Measurements from ENCODE around the gene DLAT.
"Not testable (repeated sequence)": the region's sequence is repeated elsewhere in the genome, so short reads cannot be mapped to it uniquely, and the experiment has no call there.

DLAT gene

DNA sequence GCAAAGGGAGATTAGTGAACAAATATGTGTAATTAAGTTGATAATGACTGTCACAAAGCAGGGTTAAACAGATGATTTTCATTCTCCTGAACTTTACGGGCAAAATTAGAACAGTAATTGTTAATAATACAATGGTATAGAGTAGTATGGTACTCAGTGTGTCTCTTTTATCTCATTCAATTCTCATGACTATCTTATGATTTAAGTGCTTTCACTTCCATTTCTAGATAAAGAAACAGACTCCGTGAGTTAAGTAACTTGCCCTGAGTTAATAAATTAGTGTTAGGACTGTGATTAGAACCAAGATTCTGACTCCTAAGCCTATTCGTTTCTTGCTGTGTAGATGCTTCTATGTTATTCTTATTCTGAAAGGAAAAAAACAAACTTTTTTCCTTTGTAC, 26.6 kb downstream of the DLAT start:
- no peaks in the 10 kb centered on the region for H3K9me3 ChIP-seq (ENCODE audit: control insufficient read depth in 1 of 2, low read length in 2 of 2)
- H3K4me3 ChIP-seq (ENCODE audit: low read depth in 1 of 2, low read length in 2 of 2): no peak overlapping the region
- no peaks in the 10 kb centered on the region for H3K27me3 ChIP-seq (ENCODE audit: low read depth, low read length)
- peaks cover 23 to 54% of the 10 kb centered on the region in 2 donors for H3K36me3 ChIP-seq (ENCODE audit: control insufficient read depth in 1 of 2, insufficient read depth in 2 of 2, low read length in 2 of 2)
- no peak overlapping the region for H3K27ac ChIP-seq (ENCODE audit: low read length)
- H3K4me1 ChIP-seq (ENCODE audit: control insufficient read depth in 1 of 2, insufficient read depth in 2 of 2, low read length in 2 of 2): no peaks in the 10 kb centered on the region

DNA sequence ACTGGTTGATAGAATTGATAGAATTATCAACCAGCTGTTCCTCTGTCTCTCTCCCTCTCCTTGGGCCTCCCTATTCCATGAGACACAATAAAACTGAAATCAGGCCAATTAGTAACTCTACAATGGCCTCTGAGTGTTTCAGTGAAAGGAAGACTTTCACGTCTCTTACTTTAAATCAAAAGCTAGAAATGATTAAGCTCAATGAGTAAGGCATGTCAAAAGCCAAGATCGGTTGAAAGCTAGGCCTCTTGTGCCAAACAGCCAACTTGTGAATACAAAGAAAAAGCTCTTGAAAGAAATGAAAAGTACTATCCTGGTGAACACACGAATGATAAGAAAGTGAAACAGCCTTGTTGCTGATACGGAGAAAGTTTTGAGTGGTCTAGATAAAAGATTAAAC, 32.0 kb downstream of the DLAT start:
- Histone ChIP-seq H3K27me3 (ENCODE audit: low read depth, low read length) (no peaks in the 10 kb centered on the region), H3K9me3 (ENCODE audit: control insufficient read depth in 1 of 2, low read length in 2 of 2) (no peaks in the 10 kb centered on the region), H3K4me1 (ENCODE audit: control insufficient read depth in 1 of 2, insufficient read depth in 2 of 2, low read length in 2 of 2) (no peaks in the 10 kb centered on the region), H3K36me3 (ENCODE audit: control insufficient read depth in 1 of 2, insufficient read depth in 2 of 2, low read length in 2 of 2) (peaks cover 21 to 69% of the 10 kb centered on the region in 2 donors), H3K4me3 (ENCODE audit: low read depth in 1 of 2, low read length in 2 of 2) (no peak overlapping the region), H3K27ac (ENCODE audit: low read length) (no peak overlapping the region)

DNA sequence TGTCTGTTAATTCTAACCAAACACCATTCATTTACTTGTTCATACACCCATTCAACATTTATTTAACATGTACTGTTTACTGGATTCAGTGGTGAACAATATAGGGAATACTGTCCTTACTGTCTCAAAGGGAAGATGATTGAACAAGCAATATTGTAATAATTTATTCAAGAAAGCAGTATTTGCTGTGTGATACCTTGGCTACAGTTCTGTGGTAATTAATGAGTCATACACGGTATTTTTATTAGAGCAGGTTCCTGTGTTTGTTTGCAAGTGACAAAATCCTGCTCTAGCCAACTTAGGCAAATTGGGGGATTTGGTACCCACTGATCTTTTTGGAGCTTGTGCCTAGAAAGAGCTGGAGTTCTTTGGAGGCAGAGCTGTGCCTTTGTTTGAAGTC, 32.9 kb downstream of the DLAT start:
- Histone ChIP-seq H3K27ac (ENCODE audit: low read length) (no peak overlapping the region), H3K27me3 (ENCODE audit: low read depth, low read length) (no peaks in the 10 kb centered on the region), H3K36me3 (ENCODE audit: control insufficient read depth in 1 of 2, insufficient read depth in 2 of 2, low read length in 2 of 2) (peaks cover 20 to 71% of the 10 kb centered on the region in 2 donors)

DNA sequence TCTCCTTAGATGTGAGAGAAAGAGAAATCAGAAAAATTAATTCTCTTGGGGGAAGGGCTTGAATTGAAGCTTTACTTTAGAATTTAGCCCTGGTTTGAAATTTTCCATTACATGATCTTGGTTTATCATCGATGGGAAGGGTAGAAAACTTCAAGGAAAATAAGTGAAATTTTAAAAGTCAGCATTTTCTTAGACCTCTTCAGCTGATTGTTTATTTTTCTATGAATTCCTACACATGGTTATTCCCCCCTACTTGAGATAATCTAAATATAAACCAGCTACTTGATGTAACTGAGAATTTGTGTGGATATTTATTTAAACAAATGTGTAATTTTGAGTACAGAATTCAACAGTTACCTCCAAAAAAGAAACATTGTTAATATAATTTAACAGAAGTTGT, 37.7 kb downstream of the DLAT start:
- H3K36me3 ChIP-seq (ENCODE audit: control insufficient read depth in 1 of 2, insufficient read depth in 2 of 2, low read length in 2 of 2): peaks cover 14 to 42% of the 10 kb centered on the region in 2 donors
- H3K9me3 ChIP-seq (ENCODE audit: control insufficient read depth in 1 of 2, low read length in 2 of 2): no peaks in the 10 kb centered on the region
- H3K27me3 ChIP-seq (ENCODE audit: low read depth, low read length): no peaks in the 10 kb centered on the region
- no peaks in the 10 kb centered on the region for H3K4me1 ChIP-seq (ENCODE audit: control insufficient read depth in 1 of 2, insufficient read depth in 2 of 2, low read length in 2 of 2)
- no peak overlapping the region for H3K27ac ChIP-seq (ENCODE audit: low read length)
- H3K4me3 ChIP-seq (ENCODE audit: low read depth in 1 of 2, low read length in 2 of 2): no peak overlapping the region

More for the DNA sequence above, 32.9 kb downstream of the DLAT start:
- no peak overlapping the region for H3K4me3 ChIP-seq (ENCODE audit: low read depth in 1 of 2, low read length in 2 of 2)
- no peaks in the 10 kb centered on the region for H3K4me1 ChIP-seq (ENCODE audit: control insufficient read depth in 1 of 2, insufficient read depth in 2 of 2, low read length in 2 of 2)
- no peaks in the 10 kb centered on the region for H3K9me3 ChIP-seq (ENCODE audit: control insufficient read depth in 1 of 2, low read length in 2 of 2)

DNA sequence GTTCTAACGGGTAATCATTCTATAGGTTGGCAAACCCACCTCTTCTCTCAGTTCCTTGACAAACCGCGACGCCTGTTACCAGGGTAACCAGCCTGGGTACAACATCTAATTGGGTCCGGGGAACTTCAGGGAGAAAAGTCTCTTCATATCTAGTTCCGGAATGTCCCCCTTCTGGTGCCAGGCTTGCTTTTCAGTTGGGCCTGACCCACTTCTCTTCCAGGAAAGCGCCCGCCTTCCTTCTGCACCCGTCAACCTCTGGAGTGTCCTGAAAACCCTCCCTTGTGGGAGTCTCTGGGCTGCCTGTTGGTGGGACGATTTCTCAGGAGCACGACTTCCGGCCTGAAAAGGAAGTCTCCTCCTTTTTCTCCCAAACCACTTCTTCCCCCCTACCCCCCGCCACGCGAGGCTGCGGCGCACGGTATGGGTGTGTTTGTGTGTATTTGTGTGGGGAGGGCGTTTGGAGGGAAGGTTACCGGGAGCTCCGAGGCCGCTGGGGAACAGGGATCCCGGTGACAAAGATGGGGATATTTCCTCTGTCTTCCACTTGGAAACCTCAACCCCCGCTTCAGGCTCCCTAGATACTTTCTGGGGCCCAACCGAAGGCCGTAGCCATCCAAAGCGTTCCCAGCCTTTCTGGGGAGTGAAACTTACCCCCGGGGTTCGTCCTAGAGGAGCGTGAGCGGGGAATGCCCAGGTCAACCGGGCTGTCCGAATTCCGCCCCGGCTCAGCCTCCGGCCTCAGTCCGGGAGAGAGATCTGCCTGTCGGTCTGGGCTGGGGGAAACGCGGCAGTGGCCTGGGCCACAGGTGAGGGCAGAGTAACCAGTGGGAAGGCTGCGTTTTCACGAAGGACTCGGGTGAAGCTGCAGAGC, 49.0 kb downstream of the DLAT start, which contains the start of the genes NKAPD1 and PIH1D2:
Gene NKAPD1 (plus strand): TSS at position 359 of the 871 bp plus-strand sequence. CDS start 1,276 bp downstream, outside the sequence.
Gene PIH1D2 (minus strand): TSS at position 77 of the 871 bp plus-strand sequence. CDS start 843 bp downstream, outside the sequence.
- Histone ChIP-seq H3K27me3 (ENCODE audit: low read depth, low read length) (no peaks in the 10 kb centered on the region), H3K4me1 (ENCODE audit: control insufficient read depth in 1 of 2, insufficient read depth in 2 of 2, low read length in 2 of 2) (peaks cover 8 to 22% of the 10 kb centered on the region in 2 donors), H3K27ac (ENCODE audit: low read length) (peak within 1 kb of the TSS; percentile 83), H3K36me3 (ENCODE audit: control insufficient read depth in 1 of 2, insufficient read depth in 2 of 2, low read length in 2 of 2) (peaks cover 15 to 30% of the 10 kb centered on the region in 2 donors), H3K4me3 (ENCODE audit: low read depth in 1 of 2, low read length in 2 of 2) (peak within 1 kb of the TSS; percentile 91 to 100), H3K9me3 (ENCODE audit: control insufficient read depth in 1 of 2, low read length in 2 of 2) (no peaks in the 10 kb centered on the region)

DNA sequence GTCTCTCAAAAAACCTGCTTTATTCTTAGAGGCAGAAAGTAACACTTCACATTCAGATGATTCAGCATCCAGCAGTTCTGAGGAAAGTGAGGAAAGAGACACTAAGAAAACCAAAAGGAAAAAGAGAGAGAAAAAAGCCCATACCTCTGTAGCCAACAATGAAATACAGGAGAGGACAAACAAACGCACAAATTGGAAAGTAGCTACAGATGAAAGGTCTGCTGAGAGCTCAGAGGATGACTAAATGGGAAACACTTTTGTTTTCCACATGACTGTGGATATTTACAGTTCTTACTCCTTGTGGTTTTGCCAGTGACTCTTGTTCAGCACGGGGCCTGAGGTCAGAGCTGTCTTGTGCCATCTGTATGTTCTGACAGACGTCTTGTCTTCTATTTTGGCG, 57.5 kb downstream of the DLAT start:
- Histone ChIP-seq H3K27me3 (ENCODE audit: low read depth, low read length) (no peaks in the 10 kb centered on the region), H3K9me3 (ENCODE audit: control insufficient read depth in 1 of 2, low read length in 2 of 2) (no peaks in the 10 kb centered on the region), H3K27ac (ENCODE audit: low read length) (no peak overlapping the region), H3K36me3 (ENCODE audit: control insufficient read depth in 1 of 2, insufficient read depth in 2 of 2, low read length in 2 of 2) (peaks cover 51 to 67% of the 10 kb centered on the region in 2 donors), H3K4me3 (ENCODE audit: low read depth in 1 of 2, low read length in 2 of 2) (no peak overlapping the region), H3K4me1 (ENCODE audit: control insufficient read depth in 1 of 2, insufficient read depth in 2 of 2, low read length in 2 of 2) (peaks cover 10 to 12% of the 10 kb centered on the region in 2 donors)

DNA sequence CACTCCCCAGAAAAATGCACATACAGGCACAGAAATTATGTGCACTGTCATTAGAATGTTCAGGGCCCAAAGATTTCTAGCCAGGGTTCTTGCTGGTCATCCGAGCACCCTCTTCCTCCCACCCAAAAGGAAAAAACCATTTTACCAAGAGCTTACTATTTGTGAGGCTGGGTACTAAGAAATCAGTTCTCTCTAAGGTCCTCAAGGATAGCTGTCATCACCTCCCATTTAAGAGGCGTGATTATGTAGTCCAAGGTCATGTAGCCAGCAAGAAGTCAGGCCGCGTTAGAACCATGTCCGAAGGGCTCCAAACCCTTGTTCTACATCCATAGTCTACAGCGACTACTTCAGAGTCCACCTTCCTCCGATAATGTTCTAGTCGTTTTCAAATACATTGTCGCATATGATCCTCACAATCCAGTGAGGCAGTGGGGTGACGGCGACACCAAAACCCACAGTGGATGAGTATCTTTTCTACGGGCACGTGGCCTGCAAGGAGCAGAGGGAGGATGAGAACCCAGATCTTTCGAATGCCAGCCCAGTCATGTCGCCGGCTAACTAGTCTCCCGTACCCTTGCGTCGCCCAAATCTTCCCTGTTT, 60.7 kb downstream of the DLAT start:
- no peaks in the 10 kb centered on the region for H3K9me3 ChIP-seq (ENCODE audit: control insufficient read depth in 1 of 2, low read length in 2 of 2)
- no peaks in the 10 kb centered on the region for H3K27me3 ChIP-seq (ENCODE audit: low read depth, low read length)
- peak overlapping the region; percentile 91 for H3K27ac ChIP-seq (ENCODE audit: low read length)
- H3K4me1 ChIP-seq (ENCODE audit: control insufficient read depth in 1 of 2, insufficient read depth in 2 of 2, low read length in 2 of 2): peaks cover 14 to 35% of the 10 kb centered on the region in 2 donors
- H3K36me3 ChIP-seq (ENCODE audit: control insufficient read depth in 1 of 2, insufficient read depth in 2 of 2, low read length in 2 of 2): peaks cover 48 to 69% of the 10 kb centered on the region in 2 donors
- peak overlapping the region; percentile 94 to 97 for H3K4me3 ChIP-seq (ENCODE audit: low read depth in 1 of 2, low read length in 2 of 2)

DNA sequence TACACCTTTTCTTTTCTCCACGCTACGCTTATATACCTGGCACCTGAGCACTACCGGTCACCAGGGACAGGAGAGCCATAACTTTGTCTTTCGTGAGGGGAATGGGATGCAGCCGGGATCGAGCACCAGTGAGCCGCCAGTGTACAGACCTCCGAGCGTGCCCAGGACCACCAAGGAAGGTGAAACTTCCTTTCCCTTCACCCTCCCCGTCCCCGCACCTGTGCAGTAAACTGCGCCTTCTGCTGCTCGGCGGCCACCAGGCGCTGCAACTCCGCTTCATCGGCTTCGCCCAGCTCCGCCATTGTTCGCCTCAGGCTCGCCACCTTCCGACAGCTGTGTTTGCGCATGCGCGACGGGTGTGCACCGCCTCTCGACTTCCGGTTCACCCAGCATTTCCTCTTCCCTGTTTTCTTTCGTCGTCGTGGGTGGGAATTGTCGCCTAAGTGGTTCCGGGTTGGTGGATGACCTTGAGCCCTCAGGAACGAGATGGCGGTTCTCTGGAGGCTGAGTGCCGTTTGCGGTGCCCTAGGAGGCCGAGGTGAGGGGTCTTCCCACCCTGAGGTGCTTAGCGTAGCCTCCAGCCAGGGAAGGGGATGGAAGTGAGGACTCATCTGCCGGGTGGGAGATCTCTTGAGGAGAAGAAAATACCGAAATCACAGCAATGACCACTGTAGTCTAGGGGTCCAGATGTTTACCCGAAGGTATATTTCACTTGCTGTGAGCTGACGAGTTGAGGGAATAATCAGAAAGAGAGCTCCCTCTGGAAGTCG, 61.4 kb downstream of the DLAT start, which contains the start of the genes SDHD and TIMM8B:
Gene SDHD (plus strand): TSS at position 452 of the 770 bp plus-strand sequence. CDS start 35 bp downstream, at position 487.
Gene TIMM8B (minus strand): TSS at position 335 of the 770 bp plus-strand sequence. CDS start 33 bp downstream, at position 302.
- Histone ChIP-seq H3K9me3 (ENCODE audit: control insufficient read depth in 1 of 2, low read length in 2 of 2) (no peaks in the 10 kb centered on the region), H3K27me3 (ENCODE audit: low read depth, low read length) (no peaks in the 10 kb centered on the region), H3K4me1 (ENCODE audit: control insufficient read depth in 1 of 2, insufficient read depth in 2 of 2, low read length in 2 of 2) (peaks cover 14 to 35% of the 10 kb centered on the region in 2 donors), H3K27ac (ENCODE audit: low read length) (peak within 1 kb of the TSS; percentile 91), H3K36me3 (ENCODE audit: control insufficient read depth in 1 of 2, insufficient read depth in 2 of 2, low read length in 2 of 2) (peaks cover 51 to 69% of the 10 kb centered on the region in 2 donors), H3K4me3 (ENCODE audit: low read depth in 1 of 2, low read length in 2 of 2) (peak within 1 kb of the TSS; percentile 94 to 97)

DNA sequence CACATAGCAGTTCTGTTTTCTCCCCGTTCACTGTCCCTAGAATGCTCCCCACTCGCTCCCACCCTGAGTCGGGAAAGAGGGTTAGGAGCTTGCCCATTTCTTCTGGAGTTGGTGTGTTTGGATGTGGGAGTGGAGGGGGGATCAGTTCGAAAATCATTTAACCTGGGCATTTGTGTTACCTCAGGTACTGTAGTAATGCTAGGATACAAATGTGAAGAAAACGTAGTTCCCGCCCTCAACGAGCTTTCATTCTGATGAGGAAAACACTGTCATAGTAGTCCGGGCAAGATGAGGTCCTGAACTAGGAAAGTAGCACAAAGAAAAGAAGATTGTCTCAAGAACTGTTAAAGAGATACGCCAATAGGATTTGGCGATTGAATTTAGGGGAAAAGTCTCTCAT, 62.0 kb downstream of the DLAT start:
- Histone ChIP-seq H3K27ac (ENCODE audit: low read length) (peak overlapping the region; percentile 91), H3K4me1 (ENCODE audit: control insufficient read depth in 1 of 2, insufficient read depth in 2 of 2, low read length in 2 of 2) (peaks cover 14 to 35% of the 10 kb centered on the region in 2 donors), H3K36me3 (ENCODE audit: control insufficient read depth in 1 of 2, insufficient read depth in 2 of 2, low read length in 2 of 2) (peaks cover 49 to 69% of the 10 kb centered on the region in 2 donors), H3K9me3 (ENCODE audit: control insufficient read depth in 1 of 2, low read length in 2 of 2) (no peaks in the 10 kb centered on the region), H3K4me3 (ENCODE audit: low read depth in 1 of 2, low read length in 2 of 2) (peak overlapping the region; percentile 94 to 97), H3K27me3 (ENCODE audit: low read depth, low read length) (no peaks in the 10 kb centered on the region)

DNA sequence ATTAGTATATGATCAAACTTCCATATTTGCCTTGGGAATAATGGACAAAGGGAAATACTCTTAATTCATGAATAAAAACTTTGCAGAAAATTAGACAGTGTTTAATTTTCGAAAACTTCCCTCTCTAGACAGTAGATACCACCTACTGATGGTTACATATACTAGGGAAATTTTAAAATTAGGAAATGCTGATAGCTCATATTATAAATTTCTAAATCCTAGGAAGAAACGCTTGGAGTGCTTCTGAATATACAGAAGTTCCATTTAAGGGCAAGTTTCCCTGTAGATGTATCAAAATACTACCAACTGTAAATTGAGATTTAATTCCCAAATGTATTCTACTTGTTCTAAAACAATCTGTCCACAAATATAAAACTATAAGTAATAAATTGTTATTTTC, 70.1 kb downstream of the DLAT start:
- H3K27me3 ChIP-seq (ENCODE audit: low read depth, low read length); H3K27ac ChIP-seq (ENCODE audit: low read length); H3K9me3 ChIP-seq (ENCODE audit: control insufficient read depth in 1 of 2, low read length in 2 of 2); H3K4me3 ChIP-seq (ENCODE audit: low read depth in 1 of 2, low read length in 2 of 2); H3K4me1 ChIP-seq (ENCODE audit: control insufficient read depth in 1 of 2, insufficient read depth in 2 of 2, low read length in 2 of 2): not testable (repeated sequence)
- peaks cover 30 to 54% of the 10 kb centered on the region in 2 donors for H3K36me3 ChIP-seq (ENCODE audit: control insufficient read depth in 1 of 2, insufficient read depth in 2 of 2, low read length in 2 of 2)

All from muscle layer of duodenum (tissue), 2 donors.